ENCODE measurements around the gene KCNJ5.

GRCh38 chr11:128860571-128861361 is 30.4 kb upstream of the KCNJ5 start:
- TF ChIP-seq EZH2 (IDR thresholded peaks at IDR 0.05; ENCODE audit: insufficient read depth, poor library complexity, severe bottlenecking) (no peak), EZH2phosphoT487 (IDR thresholded peaks at IDR 0.05; ENCODE audit: insufficient read depth, low read depth) (no peak)
